HG02763 (cell line): ENCODE data around the gene CA5A.
"Not testable (repeated sequence)": the region's sequence is repeated elsewhere in the genome, so short reads cannot be mapped to it uniquely, and the experiment has no call there.

Experiments
- ATAC-seq: cut with Tn5 transposase; IDR thresholded peaks from one replicate; pipeline ENCODE4 v1.9.1; 2021; ENCODE audit warnings: mild to moderate bottlenecking, moderate library complexity; ENCODE audit not compliant: unreplicated experiment

Gene CA5A

GRCh38 chr16:87936375-87937230 lies at the start of gene CA5A:
Gene CA5A (minus strand): TSS chr16:87936529. CDS start chr16:87936450, 79 bp downstream.
- no peak for ATAC-seq

GRCh38 chr16:87985493-87985892 lies 49.2 kb upstream of the CA5A start:
- not testable (repeated sequence) for ATAC-seq

GRCh38 chr16:87984632-87985267 lies 48.4 kb upstream of the CA5A start:
- no peak for ATAC-seq

DNA sequence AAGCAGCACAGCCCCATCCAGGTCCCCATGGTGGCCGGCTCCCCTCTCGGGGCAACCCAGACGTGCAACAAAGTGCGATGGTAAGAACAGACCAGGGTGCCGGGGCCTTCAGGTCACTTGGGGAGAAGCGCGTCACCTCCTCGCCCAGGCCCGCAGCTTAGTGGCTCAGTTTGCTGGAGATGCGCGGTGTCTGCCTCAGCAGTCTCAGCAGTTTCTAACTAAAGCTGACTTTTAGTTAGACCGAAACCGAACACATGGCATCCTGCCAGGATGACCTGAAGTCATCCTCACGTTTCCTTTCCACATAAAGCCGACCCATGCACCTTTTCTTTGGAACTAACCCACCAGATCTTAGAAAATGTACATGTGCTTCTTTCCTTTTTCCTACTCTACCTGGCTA lies 47.9 kb upstream of the CA5A start:
- not testable (repeated sequence) for ATAC-seq

DNA sequence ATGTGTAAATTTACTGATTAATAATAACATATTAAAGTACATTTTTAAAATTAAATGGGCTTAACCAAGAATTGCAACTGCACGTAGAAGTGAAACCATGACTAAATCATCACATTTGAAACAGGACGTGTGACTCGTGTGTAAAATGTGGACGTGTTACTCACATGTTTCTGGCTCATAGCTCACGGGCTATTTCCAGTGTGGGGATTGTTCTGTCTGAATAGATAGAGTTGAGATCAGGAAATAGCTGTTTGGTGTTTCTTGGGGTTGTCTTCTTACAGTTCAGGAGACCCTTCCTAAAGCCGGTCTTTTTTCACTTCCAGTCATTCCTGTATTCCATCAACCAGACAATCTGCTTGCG lies 47.4 kb upstream of the CA5A start:
- ATAC-seq: not testable (repeated sequence)

DNA sequence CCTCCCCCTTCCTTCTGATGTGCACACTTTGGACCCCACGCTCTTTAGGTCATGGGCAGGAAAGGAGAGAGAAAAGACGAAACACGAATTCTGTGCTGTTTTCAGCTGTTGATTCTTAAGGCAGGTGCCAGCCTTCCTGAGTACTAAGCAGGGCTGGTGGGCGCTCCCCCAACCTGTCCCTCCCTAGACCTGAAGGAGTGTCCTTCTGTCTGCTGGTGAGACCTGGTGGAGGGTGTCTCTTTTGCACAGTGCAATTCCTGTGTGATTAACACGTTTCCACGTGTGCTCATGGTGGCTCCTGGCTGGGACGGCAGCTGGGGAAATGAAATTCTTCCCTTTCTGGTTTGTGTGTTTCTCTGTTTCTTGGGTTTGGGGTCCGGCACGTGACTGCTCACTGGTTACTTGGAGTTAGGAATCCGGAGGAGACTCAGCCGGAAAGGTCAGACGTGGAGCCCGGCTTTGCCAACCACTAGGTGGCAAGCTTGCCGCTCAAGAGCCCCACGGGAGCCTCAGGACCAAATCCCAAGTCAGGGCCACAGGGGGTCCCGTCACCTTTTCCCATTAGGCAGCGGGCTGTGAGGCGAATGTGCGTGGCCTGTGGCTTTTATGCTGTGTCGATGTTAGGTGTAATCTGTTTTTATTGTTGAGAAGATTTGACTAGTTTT lies 46.9 kb upstream of the CA5A start:
- not testable (repeated sequence) for ATAC-seq

GRCh38 chr16:87982581-87983041 lies 46.3 kb upstream of the CA5A start:
- no peak for ATAC-seq

DNA sequence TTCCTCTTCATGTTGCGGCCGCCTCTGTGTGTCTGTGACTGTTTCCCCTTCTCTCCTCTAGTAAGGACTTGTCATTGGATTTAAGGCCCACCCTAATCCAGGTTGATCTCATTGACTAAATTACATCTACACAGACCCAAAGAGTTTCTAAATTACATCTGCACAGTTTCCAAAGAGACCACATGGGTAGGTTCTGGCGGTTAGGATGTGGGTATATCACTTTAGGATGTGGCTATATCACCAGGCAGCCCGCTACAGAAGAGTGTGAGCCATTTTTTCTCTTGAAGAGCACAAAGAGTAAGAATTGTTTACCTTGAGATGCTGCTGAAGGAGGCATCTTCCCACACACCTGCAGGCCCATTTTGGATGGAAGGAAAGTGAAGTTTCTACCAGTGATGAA lies 45.0 kb upstream of the CA5A start:
- not testable (repeated sequence) for ATAC-seq

DNA sequence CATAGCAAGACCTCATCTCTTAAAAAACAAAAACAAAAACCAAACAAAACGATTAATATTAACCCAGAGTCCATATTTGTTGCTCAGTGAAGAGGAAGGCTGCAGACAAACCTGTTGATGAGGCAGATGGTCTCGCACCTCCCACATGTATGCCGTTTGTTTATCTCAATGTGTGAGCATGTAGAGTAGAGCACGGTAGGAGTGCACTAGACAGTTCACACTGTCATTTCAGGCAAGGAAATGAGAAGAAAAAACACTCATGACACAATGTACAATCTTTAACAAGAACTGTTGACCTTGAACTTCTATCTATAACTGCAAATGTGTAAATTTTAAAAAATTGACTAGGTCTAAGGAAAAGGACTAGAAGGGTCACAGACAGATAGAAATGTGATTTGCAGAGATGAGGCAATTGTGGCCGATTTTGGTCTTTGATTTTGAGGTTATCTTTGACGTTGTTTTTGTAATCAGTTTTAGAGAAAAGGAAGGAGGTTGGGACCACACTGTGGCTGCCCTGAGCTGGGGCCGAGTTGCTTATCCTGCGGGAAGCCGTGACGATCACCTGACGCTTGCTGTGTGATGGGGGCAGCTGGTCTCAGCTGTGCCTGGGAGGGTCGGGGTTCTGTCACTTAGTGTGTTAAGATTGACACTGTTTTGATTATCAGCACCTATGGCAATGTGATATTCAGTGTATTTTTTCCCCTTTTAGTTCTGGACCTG lies 43.7 kb upstream of the CA5A start:
- not testable (repeated sequence) for ATAC-seq

DNA sequence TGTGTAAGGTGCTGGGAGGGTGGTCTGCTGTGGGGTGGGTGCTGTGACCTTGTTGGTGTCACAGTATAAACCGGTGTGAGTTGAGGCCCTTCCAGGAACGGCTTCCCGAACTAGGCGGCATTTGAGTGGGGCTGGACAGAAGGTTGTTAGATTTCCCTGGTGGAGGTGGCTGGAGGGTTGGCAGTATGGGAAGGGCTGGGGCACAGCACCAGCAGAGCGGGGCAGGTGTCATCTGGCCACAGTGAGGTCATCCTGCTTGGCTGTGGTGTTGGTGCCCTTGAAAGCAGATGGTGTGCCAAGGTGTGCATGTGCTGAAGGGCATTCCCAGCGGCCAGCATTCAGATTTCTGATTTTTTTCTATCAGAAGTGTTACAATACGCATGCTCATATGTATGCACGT lies 43.0 kb upstream of the CA5A start:
- no peak for ATAC-seq

DNA sequence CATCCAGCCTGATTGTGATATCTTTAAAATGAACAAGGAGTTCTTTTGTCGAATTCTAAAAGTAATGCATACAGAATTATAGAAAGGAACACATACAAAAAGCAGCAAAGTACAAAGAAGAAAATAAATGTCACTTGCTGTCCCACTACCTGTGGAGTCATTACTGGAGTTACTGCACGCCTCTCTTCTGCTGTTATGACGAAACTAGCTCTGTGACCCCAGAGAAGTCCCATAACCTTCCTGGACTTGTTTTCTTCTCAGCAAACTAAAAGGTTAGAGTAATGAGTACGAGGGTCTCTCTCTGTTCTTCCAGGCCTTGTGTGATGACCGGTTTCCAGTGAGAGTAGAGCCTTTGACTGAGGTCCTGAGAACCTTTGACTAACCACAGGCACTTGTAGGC lies 41.8 kb upstream of the CA5A start:
- no peak for ATAC-seq

DNA sequence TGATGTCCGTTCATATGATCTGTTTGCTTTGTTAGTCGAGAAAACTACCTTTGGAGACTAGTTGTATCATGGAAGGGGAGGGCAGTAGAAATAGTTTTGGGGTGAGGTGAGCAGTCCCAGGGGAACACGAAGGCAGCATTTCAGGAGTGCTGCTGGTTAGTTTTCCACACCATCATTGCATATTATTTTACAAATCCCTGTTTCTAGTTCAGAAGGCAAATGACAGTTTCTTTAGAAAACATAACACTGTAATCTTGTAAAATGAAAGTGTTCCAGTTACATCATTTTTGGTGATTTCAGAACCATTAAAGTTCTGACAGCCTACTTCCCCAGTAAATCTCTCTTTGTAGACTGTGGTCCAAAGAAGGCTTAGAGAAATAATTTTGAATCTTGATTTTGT lies 40.3 kb upstream of the CA5A start:
- ATAC-seq: no peak

- no peak for ATAC-seq
These were observed 37.8 kb upstream of the CA5A start for GRCh38 chr16:87974178-87974577.

- no peak for ATAC-seq
These were observed 37.4 kb upstream of the CA5A start for GRCh38 chr16:87973717-87974116.

- no peak for ATAC-seq
These were observed 35.6 kb upstream of the CA5A start for GRCh38 chr16:87971933-87972332.

GRCh38 chr16:87970186-87970585 lies 33.9 kb upstream of the CA5A start:
- no peak for ATAC-seq

GRCh38 chr16:87968541-87968940 lies 32.2 kb upstream of the CA5A start:
- no peak for ATAC-seq

GRCh38 chr16:87966685-87967185 lies 30.4 kb upstream of the CA5A start:
- ATAC-seq: no peak

GRCh38 chr16:87966064-87966645 lies 29.8 kb upstream of the CA5A start:
- no peak for ATAC-seq

DNA sequence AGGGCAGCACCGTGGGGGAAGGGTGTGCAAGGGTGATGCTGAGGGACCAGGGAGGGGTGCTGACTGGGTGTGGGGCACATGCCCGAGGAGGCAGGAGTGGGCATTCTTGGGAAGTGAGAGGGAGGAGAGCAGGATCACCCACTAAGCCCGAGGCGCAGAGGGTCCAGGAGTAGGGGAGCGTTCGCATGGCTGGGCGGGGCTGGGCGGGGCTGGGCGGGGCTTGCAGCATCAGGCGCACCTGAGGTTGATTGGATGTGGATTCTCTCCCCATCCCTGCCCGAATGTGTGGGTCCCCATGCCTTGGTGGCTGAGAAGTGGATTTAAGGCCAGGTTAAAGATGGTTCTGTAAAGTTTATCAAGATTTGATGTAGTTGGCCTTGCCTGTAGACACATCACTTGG lies 29.1 kb upstream of the CA5A start:
- no peak for ATAC-seq
